IPS DF 4.7 (cell line): Measurements from ENCODE around the gene NLN.
"Not testable (repeated sequence)": the region's sequence is repeated elsewhere in the genome, so short reads cannot be mapped to it uniquely, and the experiment has no call there.

ENCODE experiments used
- DNase-seq: peaks from one replicate; pipeline ENCODE4 v3.0.0-alpha.2; 2013; ENCODE audit warnings: low spot score; ENCODE audit errors: extremely low read depth

Gene NLN

DNA sequence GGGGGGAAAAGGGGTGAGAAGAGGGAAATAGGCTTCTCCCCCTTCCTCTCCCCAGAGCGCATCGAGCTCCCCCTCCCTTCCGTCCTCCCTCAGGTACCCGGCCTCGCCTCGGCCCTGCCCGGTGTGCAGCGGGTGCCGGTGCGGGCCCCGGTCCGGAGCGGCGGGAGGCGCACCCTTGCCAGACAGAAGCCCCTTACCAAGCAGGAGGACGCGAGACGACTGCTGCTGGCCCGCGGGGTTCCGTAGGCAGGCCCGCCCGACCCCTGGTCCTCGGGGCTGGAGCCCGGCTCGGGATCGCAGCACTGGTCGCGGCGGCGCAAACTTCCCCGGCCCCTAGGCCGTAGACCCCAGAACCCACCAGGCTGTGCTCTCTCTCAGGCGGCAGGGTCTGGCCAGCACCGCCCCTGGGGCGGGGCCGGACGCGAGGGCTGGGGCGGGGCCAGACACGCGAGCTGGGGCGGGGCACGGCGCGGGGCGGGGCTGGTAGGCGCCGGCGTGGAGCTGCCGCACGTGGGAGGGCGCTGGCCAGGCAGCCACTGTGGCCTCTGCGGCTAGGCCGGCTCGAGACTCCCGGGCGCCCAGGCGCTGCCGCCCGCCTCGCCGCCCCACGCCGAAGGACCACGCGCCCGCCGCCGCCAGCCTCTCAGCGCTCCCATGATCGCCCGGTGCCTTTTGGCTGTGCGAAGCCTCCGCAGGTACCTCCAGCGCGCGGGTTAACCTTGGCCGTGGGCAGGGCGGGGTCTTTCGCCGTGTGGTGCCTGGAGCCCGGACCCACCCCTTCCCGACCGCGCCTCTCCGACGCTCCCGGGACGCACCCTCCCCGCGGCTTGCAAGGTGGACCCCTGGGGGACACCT, at the start of gene NLN, which contains the start of gene SGTB:
Gene NLN, plus strand, starts transcription at position 486 of the 855 bp plus-strand sequence. Its CDS starts 169 bp downstream, at position 655.
Gene SGTB, minus strand, starts transcription at position 390 of the 855 bp plus-strand sequence. CDS start 1,302 bp downstream, outside the sequence.
- no peak for DNase-seq

DNA sequence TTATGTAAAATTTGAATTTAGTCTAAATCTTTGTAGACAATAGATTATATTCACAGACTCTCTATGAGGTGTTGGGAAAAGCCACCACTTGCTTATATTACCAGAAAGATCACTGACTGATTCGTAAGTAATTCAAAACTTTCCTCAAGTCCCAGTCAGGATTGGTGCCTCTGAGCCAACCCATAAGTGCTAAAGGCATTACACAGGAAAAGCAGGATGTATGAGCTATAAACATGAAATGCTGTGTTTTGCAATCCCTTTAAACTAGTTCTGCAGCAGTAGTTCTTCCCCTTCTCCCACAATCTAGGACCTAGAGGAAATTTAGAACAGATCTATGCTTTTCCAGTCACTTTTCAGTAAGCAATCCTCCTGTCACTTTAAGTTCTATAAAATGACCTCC, 49.2 kb upstream of the NLN start:
- DNase-seq = no peak

DNA sequence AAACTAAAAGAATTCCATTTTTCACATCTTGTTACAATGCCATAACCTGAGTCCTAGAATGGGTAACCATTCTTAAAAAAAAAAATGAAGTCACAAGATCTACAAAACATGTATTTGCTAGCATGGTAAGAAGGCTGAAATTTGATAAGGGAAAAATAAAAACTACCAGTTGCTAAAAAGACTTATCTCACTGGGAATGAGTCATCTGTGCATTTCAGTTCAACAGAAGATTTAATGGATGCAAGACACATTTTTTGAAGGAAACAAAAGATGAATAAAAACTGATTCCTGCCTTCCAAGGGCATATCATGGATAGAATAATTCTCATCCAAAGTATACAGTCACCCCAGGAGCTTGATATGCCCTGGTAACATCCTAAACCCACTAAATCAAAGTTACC, 47.3 kb upstream of the NLN start:
- no peak for DNase-seq

DNA sequence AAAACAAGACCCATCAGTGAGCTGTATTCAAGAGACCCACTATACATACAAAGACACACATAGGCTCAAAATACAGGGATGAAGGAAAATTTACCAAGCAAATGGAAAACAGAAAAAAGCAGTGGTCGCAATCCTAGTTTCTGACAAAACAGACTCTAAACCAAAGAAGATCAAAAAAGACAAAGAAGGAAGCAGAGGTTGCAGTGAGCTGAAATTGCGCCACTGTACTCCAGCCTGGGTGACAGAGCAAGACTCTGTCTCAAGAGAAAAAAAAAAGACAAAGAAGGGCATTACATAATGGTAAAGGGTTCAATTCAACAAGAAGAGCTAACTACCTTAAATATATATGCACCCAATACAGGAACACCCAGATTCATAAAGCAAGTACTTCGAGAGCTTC, 45.9 kb upstream of the NLN start:
- DNase-seq = not testable (repeated sequence)

DNA sequence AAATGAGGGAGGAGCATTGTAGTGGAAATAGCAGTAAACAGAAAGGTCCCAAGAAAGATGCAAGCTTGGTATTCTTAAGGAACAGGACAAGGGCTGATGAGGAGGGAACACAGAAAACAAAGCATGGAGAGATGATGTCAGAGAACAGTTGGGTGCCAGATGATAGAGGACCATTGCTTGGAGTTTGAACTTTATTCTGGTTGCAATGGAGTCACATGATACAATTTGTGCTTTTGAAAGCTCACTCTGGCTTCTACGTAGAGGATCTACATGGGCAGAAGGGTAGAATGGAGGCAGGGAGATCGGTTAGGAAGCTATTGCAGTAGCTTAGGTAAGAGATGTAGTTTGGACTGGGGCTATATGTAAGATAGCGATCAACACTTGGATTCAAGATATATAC, 39.9 kb upstream of the NLN start:
- no peak for DNase-seq

DNA sequence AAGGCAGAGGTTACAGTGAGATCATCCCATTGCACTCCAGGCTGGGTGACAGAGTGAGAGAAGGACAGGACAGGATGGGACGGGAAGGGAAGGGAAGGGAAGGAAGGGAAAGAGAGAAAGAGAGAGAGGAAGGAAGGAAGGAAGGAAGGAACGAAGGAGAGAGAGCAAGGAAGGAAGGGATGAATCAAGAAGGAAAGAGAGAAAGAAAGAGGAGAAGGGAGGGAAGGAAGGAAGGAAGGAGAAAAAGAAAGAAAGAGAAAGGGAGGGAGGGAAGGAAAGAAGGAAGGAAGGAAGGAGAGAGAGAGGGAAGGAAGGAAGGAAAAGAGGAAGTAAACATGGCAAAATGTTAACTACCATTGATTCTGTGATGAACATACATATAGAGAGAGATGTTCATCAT, 28.9 kb upstream of the NLN start:
- DNase-seq = no peak

DNA sequence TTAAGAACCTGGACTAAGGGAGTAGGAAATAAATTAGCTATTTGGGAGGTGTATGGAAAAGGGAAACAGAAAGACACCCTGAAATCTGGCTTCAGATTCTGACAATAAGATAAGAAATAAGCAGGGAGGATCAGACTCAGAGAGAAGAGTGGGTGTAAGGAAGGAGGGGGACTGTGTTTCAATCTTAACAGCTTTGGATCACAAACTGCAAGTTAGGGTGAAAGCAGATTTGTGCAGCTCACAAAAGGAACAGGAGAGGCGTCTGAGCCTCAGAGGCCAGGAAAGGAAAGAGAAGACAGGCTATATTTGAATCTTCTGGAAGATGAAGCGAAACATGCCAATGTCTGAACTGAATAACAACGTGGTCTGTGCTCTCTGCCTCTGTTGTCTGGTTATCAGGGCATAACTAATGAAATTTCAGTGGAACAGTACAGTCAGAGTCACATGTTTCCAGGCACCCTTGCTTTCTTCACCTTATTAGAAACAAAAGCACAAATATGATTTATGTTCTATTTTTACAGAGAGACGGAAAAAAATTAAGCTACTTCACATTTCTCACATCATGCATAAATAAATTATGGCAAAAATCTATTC, 26.7 kb upstream of the NLN start:
- no peak for DNase-seq

DNA sequence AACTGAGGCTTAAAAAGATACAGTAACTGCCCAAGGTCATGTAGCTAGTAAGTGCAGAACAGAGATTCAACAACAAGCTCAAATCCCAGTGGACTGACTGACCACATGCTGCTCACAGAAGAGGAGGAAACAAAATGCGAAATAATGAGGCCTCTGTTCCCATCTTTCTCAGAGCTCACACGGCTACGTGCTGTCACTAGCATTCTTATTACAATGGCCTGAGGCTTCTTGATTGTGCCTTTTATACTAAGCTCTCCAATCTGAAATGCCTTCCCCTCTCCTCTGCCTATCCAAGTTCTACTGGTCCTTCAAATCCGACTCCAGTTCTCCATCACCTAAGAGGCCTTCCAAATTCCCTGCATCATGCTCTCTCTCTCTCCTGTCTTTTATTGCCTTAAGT, 26.1 kb upstream of the NLN start:
- no peak for DNase-seq

DNA sequence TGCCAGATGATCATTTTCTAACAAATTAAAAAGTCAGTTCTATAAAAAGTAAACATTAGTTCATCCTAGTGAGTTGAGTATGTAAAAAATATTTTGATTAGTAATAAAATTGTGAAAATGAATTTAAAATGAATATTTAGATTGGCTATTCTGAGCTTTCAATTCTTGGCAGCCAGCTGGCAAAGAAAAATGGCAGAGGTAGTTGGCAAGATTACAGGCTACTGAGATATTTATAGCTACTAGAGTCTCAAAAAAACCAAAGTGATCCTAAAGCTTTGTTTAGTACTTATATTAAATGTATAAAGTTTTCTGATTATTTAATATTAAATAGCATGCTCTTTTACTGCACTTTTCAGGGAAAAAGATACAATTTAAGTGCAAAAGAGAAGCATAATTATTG, 25.1 kb upstream of the NLN start:
- no peak for DNase-seq

DNA sequence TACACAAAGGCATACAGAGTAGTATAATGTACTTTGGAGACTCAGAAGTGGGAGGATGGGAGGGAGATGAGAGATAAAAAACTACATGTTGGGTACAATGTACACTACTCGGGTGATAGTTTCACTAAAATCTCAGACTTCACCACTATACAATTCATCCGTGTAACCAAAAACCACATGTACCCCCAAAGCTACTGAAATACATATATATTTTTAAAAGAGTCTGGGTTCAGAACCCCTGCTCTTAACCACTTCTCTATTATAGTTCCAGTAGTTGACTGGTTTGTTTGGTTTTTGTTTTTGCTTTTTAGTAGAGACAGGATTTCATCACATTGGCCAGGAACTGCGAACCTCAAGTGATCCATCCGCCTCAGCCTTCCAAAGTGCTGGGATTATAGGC, 22.7 kb upstream of the NLN start:
- DNase-seq = no peak

DNA sequence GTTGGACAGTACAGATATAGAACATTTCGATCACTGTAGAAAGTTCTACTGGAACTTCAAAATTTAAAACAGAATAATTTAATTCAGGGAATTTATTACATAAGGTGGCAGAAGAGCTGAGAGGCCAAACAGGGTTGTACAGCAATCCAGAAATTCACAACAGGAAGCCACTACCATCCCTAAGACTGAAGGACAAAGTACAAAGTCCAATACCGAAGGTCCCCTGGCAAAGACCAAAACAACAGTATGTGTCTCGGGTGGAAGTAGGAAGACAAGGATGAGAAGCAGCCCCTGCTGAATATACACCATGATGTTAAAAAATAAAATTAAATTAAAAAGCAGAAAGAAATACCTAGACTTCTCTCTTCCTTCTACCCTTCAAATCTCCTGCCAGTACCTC, 20.0 kb upstream of the NLN start:
- DNase-seq = no peak

DNA sequence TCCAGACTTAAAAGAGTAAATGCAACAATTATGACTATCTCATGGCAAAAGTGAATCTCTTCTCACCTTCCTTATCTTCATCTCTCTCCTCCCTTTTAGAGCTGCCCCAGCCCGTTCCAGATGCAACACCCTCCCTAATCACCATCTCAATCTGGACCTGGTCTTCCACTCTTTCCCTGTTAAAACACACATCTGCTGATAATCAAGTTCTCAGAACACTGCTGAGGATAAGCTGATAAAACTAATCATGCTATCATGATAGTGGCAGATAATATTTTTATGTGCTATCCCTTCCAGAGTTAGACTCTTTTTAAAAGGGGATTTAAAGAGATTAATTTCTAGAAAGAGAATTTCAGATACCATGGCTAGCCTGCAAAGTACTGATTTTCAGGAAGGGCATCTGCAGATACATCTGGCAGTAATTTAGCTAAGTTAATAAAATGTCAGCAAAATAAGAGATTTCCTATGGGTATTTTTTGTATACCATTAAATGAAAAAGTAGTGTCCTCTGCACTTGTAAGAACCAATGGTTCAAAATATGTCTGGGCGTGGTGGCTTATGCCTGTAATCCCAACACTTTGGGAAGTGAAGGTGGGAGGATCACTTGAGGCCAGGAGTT, 17.3 kb upstream of the NLN start:
- no peak for DNase-seq

DNA sequence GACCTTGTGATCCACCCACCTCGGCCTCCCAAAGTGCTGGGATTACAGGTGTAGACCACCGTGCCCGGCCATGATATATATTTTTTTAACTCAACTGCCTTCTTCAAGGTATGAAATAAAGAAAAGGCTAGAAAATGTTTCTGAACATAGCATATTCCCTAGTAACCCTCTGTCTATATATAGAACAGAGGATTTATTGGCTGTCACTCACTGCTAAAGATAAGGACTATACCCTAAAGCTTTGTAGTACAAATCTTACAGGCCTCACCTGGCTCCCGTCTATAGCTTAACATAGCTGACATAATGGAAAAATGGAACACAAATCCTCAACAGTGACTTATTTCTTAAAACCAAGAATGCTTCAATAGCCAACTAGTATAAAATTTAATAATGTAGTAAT, 14.3 kb upstream of the NLN start:
- no peak for DNase-seq

DNA sequence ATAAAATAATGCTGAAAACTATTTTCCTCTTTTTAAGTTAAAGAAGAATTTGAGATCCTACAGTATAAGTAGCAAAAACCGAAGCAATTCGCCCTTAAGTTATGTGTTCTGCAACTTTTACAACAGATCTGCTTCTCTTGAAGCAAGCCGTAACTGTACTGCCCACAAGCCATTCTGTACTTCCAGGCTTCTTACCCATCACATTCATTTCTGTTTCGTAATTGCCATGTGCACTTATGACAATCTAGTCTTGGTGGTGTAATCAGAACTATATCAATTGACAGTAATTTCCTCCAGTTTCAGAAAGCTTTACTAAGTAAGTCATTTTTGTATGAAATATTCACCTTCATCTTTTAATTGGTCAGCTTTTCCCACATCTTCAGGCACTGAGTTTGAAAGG, 13.9 kb upstream of the NLN start:
- no peak for DNase-seq

DNA sequence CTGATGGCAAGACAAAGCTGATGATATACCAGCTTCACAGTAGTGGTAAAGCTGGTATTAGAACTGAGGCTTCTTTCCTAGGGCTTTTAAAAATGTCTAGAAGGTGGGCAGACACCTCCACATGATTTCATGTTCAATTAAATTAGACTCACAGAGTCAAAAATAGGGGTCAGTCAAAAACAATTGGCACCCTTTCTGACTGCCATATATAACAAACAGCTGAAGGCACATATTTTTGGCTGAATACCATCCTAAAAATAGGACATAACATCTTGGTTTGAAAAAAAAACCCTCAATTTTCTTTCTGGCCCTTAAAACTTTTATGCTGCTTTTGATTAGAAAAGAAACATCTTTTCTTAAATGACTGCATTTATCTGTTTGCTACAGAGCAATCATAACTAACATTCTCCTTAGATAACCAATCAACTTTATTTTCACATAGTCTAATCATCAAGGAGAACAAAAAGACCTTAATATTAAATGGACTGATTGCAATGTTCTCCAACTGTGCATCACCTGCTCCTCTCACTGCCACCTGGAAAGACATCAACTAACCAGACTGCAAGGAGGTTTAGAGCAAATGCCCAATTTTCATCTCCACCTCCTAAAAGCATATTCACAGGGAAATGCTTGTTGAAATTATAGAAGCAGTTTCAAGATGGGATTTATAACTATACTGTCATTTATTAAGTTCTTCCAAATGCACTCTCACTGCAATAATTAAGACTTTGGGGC, 3.3 kb upstream of the NLN start:
- DNase-seq = no peak

DNA sequence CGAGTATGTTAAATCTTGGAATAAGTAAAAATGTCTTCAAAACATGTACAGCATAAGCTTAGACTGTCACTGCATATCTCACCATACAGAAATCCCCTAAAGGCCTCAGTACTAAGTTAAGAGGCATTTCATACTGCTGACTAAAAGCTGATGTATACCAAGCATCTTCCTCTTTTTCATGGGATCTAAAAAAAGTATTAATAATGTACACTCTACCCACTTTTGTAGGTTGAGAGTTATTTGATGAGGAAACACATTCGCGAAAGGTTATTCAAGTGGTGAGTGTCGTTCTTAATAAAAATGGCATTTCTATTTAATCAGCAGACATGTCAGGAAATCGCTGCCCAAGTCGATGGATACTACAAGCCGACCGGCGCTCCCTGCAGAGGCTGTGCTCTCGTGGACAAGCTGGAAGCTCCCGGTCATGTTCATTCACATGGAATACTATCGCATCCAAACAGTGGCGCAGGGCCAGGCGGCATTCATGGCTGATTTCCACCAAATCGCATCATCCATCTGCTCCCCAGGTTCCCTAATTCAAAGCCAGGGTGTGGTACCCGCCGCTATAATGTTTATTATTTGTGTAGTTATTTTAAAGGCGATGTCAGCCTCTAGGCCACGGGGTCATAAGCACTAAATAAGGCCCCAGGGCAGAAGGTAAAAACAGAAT, 820 bp upstream of the NLN start:
- no peak for DNase-seq

DNA sequence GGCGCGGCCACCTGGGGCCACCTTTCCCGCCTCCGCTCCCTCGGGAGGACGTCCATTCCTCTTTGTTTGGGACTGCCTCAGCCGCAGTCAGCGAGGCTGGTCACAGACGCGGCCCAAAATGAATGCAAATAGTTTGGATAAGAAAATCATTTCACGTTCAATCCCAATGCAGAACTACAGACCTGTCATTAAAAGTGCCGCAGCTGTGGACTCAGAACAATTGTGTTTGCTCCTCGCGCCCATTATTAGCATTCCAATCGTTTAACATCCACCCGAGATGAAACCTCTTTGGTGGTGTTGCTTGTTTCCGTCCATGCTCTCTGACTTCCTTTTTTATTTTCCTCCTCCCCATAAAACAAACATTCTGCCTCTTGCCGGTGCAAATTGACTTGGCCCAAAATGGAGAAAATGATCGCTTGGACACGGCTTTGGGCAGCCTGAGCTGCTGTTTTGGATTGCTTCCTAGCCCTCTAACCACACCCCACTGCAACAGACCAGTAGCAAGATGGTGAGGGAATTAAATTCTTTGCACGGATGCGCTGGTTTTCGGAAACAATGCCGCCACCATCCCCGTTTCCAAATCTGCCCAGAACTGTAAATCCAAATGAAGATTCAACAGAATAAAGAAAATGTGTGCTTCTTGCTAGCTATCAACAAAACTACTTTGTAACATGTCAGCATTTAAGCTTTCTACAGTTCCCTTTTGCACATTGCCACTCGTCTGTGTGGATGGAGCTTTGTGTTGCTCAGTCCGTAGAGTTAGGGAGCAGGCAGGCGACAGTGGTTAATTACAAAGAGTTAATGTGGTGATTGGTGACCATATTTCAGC, 784 bp downstream of the NLN start:
- no peak for DNase-seq

DNA sequence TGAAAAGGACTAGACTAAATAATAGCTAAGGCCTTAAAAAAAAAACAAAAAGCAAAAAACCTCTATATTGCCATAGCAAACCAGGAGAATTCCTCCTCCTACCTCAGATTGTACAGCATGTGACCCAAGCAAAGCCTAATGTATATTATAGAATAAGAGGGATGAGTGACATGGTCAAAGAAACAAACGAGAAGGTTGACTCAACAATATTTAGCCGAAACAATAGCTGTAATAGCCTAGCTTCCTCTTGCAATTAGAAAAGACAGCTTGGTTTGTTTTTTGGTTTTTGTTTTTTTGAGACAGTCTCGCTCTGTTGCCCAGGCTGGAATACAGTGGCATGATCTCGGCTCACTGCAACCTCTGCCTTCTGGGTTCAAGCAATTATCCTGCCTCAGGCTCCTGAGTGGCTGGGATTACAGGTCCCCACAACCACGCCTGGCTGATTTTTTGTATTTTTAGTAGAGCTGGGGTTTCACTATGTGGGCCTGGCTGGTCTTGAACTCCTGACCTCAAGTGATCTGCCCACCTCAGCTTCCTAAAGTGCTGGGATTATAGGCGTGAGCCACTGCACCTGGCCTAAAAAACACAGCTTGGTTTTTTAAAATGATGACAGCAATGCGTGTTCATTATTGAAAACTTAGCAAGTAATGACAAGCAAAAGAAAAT, 5.6 kb downstream of the NLN start:
- no peak for DNase-seq

DNA sequence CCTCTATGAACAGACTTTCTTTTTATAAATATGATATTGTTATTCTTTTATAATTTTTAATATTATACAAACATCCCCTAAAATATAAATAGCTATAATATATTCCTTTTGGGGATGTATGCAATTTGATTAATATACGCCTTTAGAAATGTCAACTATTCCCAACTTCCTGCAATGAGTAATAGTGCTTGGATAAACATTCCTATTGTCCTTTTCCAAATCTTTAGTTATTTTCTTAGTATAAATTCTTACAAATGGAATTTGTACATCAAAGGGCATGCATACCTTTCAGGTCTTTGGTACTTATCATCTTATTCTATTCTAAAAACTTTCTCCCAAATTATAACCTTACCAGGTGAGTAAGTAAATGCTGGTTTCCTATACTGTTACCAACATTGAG, 6.2 kb downstream of the NLN start:
- DNase-seq = no peak

DNA sequence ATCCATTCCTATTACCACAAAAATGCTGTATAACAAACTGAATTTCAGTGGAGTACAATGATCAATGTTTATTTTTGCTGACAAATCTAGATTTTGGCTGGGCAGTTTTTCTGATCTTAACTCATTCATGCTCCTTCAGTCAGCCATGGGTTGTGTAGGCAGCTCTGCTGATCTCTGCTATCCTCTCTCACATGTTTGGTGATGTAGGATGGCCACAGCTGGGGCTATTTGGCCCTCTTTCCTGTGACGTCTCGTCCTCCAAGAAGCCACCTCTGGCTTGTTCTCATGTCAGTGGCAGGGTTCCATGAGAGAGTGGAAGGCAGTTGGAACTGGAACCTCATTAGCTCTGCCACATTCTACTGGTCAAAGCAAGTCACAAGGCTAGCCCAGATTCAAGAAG, 8.9 kb downstream of the NLN start:
- no peak for DNase-seq
